IMR-90 (cell line): ENCODE data around the gene WDFY1. TPM values are rescaled to one million over a fixed set of nuclear protein-coding genes. Genes with fewer than 3 reads are reported as not detected.

Experiments
- ATAC-seq: fragments of 200-7000 bp; cut with Tn5 transposase; 2 replicates; pipeline ENCODE4 v1.9.1; 2020; ENCODE audit warnings: low read depth, mild to moderate bottlenecking, moderate library complexity
- BruUV-seq: library from RNA; stranded (reverse); fragments of 400-500 nt; replicated peaks from 2 replicates; lab custom pipeline; 2021; lab: Mats Ljungman, UMichigan
- CTCF ChIA-PET: fragments of 300-600 bp; formaldehyde crosslinking; extraction: SDS; loops from one replicate; lab custom pipeline; 2021; ENCODE audit warnings: antibody characterized with exemption; lab: Yijun Ruan, JAX
- POLR2A ChIA-PET: fragments of 300-600 bp; sonication (Branson Sonifier 250); formaldehyde crosslinking; loops from one replicate; lab custom pipeline; 2022; ENCODE audit warnings: antibody characterized with exemption; ENCODE audit not compliant: unreplicated experiment; lab: Charles Lee
- DNase-seq: peaks from one replicate; pipeline ENCODE4 v3.0.0; 2013
- H2AFZ ChIP-seq: replicated peaks from 2 replicates; pipeline ENCODE3; 2013; ENCODE audit warnings: low read length, mild to moderate bottlenecking; ENCODE audit not compliant: poor library complexity
- H2AK5ac ChIP-seq: 2 replicates; pipeline ENCODE4 v1.6.1; 2013; ENCODE audit warnings: low read depth, low read length, inconsistent platforms
- H2AK9ac ChIP-seq: replicated peaks from 2 replicates; pipeline ENCODE3; 2013; ENCODE audit warnings: mild to moderate bottlenecking, low read depth, low read length, moderate library complexity; ENCODE audit not compliant: poor library complexity
- H2BK120ac ChIP-seq: 2 replicates; pipeline ENCODE4 v1.6.1; 2013; ENCODE audit warnings: low read depth, low read length, inconsistent platforms
- H2BK15ac ChIP-seq: 3 replicates; pipeline ENCODE4 v1.6.1; 2013; ENCODE audit warnings: low read depth, low read length, inconsistent platforms
- H2BK20ac ChIP-seq: 2 replicates; pipeline ENCODE4 v1.6.1; 2013; ENCODE audit warnings: low read depth, mild to moderate bottlenecking, inconsistent platforms, low read length, moderate library complexity
- H2BK5ac ChIP-seq: 2 replicates; pipeline ENCODE4 v1.6.1; 2013; ENCODE audit warnings: mild to moderate bottlenecking, low read depth, low read length, inconsistent platforms; ENCODE audit not compliant: poor library complexity, severe bottlenecking
- H3K14ac ChIP-seq: replicated peaks from 2 replicates; pipeline ENCODE4 v1.6.1; 2013; ENCODE audit warnings: low read depth, low read length, inconsistent platforms
- H3K18ac ChIP-seq: 2 replicates; pipeline ENCODE4 v1.6.1; 2013; ENCODE audit warnings: low read depth, low read length, control low read depth
- H3K23ac ChIP-seq: 2 replicates; pipeline ENCODE4 v1.6.1; 2013; ENCODE audit warnings: low read depth, low read length, inconsistent platforms
- H3K27ac ChIP-seq: 2 replicates; pipeline ENCODE4 v1.5.1; 2013; ENCODE audit warnings: mild to moderate bottlenecking, control low read depth, low read length; ENCODE audit not compliant: insufficient read depth
- H3K27me3 ChIP-seq: 2 replicates; pipeline ENCODE4 v1.6.1; 2013; ENCODE audit warnings: low read length; ENCODE audit not compliant: control insufficient read depth, insufficient read depth
- H3K36me3 ChIP-seq: 2 replicates; pipeline ENCODE4 v1.6.1; 2013; ENCODE audit warnings: low read length, mixed read lengths; ENCODE audit not compliant: control insufficient read depth, insufficient read depth
- H3K4ac ChIP-seq: 2 replicates; pipeline ENCODE4 v1.6.1; 2013; ENCODE audit warnings: low read depth, low read length, inconsistent platforms
- H3K4me1 ChIP-seq: 2 replicates; pipeline ENCODE4 v1.6.1; 2013; ENCODE audit warnings: low read length, mixed read lengths; ENCODE audit not compliant: control insufficient read depth, insufficient read depth
- H3K4me2 ChIP-seq: 2 replicates; pipeline ENCODE4 v1.6.1; 2013; ENCODE audit warnings: low read depth, mild to moderate bottlenecking, control low read depth, low read length, moderate library complexity
- H3K4me3 ChIP-seq: 2 replicates; pipeline ENCODE4 v1.5.1; 2013; ENCODE audit warnings: low read depth, mild to moderate bottlenecking, control low read depth, low read length, moderate library complexity; ENCODE audit not compliant: insufficient read depth
- H3K56ac ChIP-seq: 2 replicates; pipeline ENCODE4 v1.6.1; 2013; ENCODE audit warnings: low read length, inconsistent platforms; ENCODE audit not compliant: insufficient read depth; ENCODE audit errors: extremely low read depth
- H3K79me1 ChIP-seq, 2 experiments: 2 replicates each; pipeline ENCODE4 v1.6.1; 2013; ENCODE audit warnings: low read length in 2 of 2, inconsistent platforms in 1 of 2, low read depth in 1 of 2
- H3K9ac ChIP-seq: 2 replicates; pipeline ENCODE4 v1.6.1; 2013; ENCODE audit warnings: low read depth, low read length, control low read depth
- H3K9me1 ChIP-seq: 2 replicates; pipeline ENCODE4 v1.6.1; 2013; ENCODE audit warnings: low read length, inconsistent platforms; ENCODE audit not compliant: insufficient read depth
- H3K9me3 ChIP-seq: 2 replicates; pipeline ENCODE4 v1.6.1; 2013; ENCODE audit warnings: low read length; ENCODE audit not compliant: control insufficient read depth, insufficient read depth
- H4K20me1 ChIP-seq: 2 replicates; pipeline ENCODE4 v1.6.1; 2013; ENCODE audit warnings: low read length, inconsistent platforms; ENCODE audit not compliant: insufficient read depth
- H4K5ac ChIP-seq: 2 replicates; pipeline ENCODE4 v1.6.1; 2013; ENCODE audit warnings: mild to moderate bottlenecking, low read depth, low read length, control low read depth
- H4K8ac ChIP-seq, 2 experiments: 2 replicates each; pipeline ENCODE4 v1.6.1; 2013; ENCODE audit warnings: low read depth in 2 of 2, low read length in 2 of 2, control low read depth in 1 of 2, inconsistent platforms in 1 of 2
- H4K91ac ChIP-seq: 2 replicates; pipeline ENCODE4 v1.6.1; 2013; ENCODE audit warnings: low read depth, low read length, inconsistent platforms; ENCODE audit not compliant: insufficient read depth
- NFE2L2 ChIP-seq: fragments of 150-350 bp; IDR thresholded peaks from 2 replicates; pipeline ENCODE4 v1.6.1; 2016; ENCODE audit warnings: low read depth, mild to moderate bottlenecking, low read length
- RFX5 ChIP-seq: IDR thresholded peaks from 2 replicates; pipeline ENCODE4 v1.8.0; 2012; ENCODE audit warnings: low read depth, mild to moderate bottlenecking, low read length, moderate library complexity
- WGBS, 2 experiments: methylation state at CpG; one replicate each; pipeline versions ENCODE4 v1.1.5 to v1.1.7; 2013; ENCODE audit warnings: missing lambda C conversion rate in 2 of 2; ENCODE audit not compliant: insufficient read length in 1 of 2; ENCODE audit errors: extremely low coverage in 2 of 2; 5-methylcytosine and 5-hydroxymethylcytosine counted together
- dilution Hi-C: fragments of 300-500 bp; cut with HindIII; formaldehyde crosslinking; loops from one replicate; pipeline ENCODE4 v1.14.3; 2018; ENCODE audit warnings: low sequenced_read_pairs; ENCODE audit not compliant: unreplicated experiment
- in situ Hi-C: fragments of 300-500 bp; cut with MboI; formaldehyde crosslinking; loops from 3 replicates; pipeline ENCODE4 v1.14.3; 2019; ENCODE audit warnings: low sequenced_read_pairs, inconsistent platforms, mixed read lengths
- intact Hi-C: fragments of 100-400 bp; cut with micrococcal nuclease; formaldehyde crosslinking; loops from 2 replicates; pipeline ENCODE4 v1.10.0; 2022
- polyA plus RNA-seq, 3 experiments: library from polyadenylated mRNA; depleted of rRNA; stranded (reverse); fragments of >200 nt; gene quantifications; 2 replicates each; pipeline ENCODE4 v1.2.3, GENCODE V29; 2012; ENCODE audit warnings: low replicate concordance in 1 of 3
- total RNA-seq: library from RNA; depleted of rRNA; stranded (reverse); fragments of >200 nt; gene quantifications from 2 replicates; pipeline ENCODE4 v1.2.3, GENCODE V29; 2012
- TF ChIP-seq, protein P1 (sequence below): conservative IDR thresholded peaks from 2 replicates; pipeline ENCODE4 v1.5.1; 2012; ENCODE audit warnings: mild to moderate bottlenecking, low read depth, low read length, improper control_type of control experiment

Gene WDFY1
- total and polyA plus RNA-seq, 2 of the 4 experiments (the other 2 are of a cell fraction), result 35.6 to 93.6 TPM

DNA sequence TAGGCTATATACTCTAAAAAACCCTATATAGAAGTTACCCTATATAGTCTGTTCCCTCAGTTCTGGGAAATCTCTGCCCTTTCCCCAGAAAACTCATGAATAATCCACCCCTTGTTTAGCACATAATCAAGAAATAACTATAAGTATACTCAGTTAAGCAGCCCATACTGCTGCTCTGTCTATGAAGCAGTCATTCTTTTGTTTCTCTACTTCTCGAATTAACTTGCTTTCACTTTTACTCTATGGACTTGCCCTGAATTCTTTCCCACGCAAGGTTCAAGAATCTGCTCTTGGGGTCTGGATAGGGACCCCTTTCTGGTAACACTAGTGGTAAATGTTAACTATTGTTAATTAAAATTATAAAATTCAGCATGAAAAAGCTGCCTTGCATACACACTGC, 90.4 kb downstream of the WDFY1 start:
- H3K27me3 ChIP-seq, result no peaks in the 10 kb centered on the region
- dilution Hi-C loops, result no loop called here
- H3K4me2 ChIP-seq, result no peak overlapping the region
- H3K9me3 ChIP-seq, result no peaks in the 10 kb centered on the region
- ATAC-seq (no peak), DNase-seq (no peak)
- no peak overlapping the region for H4K5ac ChIP-seq
- no peak overlapping the region for H4K91ac ChIP-seq
- no peak overlapping the region for H4K8ac ChIP-seq
- H3K36me3 ChIP-seq, result peaks cover 4% of the 10 kb centered on the region; the same call in 1 of the 2 replicates
- no peak overlapping the region for H3K4me3 ChIP-seq
- no peak overlapping the region for H2BK20ac ChIP-seq
- BruUV-seq, result no TSS peak
- in situ Hi-C loops, result no loop called here
- H3K23ac ChIP-seq, result no peak overlapping the region
- no peak overlapping the region for H3K56ac ChIP-seq
- H3K14ac ChIP-seq, result no peak overlapping the region
- no peak overlapping the region for H2AFZ ChIP-seq
- H3K4ac ChIP-seq, result no peak overlapping the region
- intact Hi-C loops, result no loop called here
- H3K9me1 ChIP-seq, result no peaks in the 10 kb centered on the region; the same call in 1 of the 2 replicates
- no peak overlapping the region for H2AK9ac ChIP-seq
- H4K20me1 ChIP-seq, result no peaks in the 10 kb centered on the region
- ChIA-PET POLR2A (no interaction called here), CTCF (no interaction called here)
- H2AK5ac ChIP-seq, result no peak overlapping the region
- TF ChIP-seq RFX5 (no peak), NFE2L2 (no peak)
- TF ChIP-seq, protein P1, sequence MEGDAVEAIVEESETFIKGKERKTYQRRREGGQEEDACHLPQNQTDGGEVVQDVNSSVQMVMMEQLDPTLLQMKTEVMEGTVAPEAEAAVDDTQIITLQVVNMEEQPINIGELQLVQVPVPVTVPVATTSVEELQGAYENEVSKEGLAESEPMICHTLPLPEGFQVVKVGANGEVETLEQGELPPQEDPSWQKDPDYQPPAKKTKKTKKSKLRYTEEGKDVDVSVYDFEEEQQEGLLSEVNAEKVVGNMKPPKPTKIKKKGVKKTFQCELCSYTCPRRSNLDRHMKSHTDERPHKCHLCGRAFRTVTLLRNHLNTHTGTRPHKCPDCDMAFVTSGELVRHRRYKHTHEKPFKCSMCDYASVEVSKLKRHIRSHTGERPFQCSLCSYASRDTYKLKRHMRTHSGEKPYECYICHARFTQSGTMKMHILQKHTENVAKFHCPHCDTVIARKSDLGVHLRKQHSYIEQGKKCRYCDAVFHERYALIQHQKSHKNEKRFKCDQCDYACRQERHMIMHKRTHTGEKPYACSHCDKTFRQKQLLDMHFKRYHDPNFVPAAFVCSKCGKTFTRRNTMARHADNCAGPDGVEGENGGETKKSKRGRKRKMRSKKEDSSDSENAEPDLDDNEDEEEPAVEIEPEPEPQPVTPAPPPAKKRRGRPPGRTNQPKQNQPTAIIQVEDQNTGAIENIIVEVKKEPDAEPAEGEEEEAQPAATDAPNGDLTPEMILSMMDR, result no peak
- no peak overlapping the region for H3K18ac ChIP-seq
- peaks cover 6% of the 10 kb centered on the region for H3K4me1 ChIP-seq
- H3K27ac ChIP-seq, result no peak overlapping the region
- no peak overlapping the region for H2BK120ac ChIP-seq
- WGBS, 2 experiments, result no CpG with 5 or more reads among the region's 2 CpGs
- no peak overlapping the region for H2BK15ac ChIP-seq
- H2BK5ac ChIP-seq, result no peak overlapping the region
- H3K9ac ChIP-seq, result no peak overlapping the region
- no peaks in the 10 kb centered on the region for H3K79me1 ChIP-seq
